Measurements from ENCODE around the gene FERD3L. TPM values are rescaled to one million over a fixed set of nuclear protein-coding genes. Genes with fewer than 3 reads are reported as not detected.

FERD3L gene
- total and polyA plus RNA-seq, 2 experiments from 2014 or later: not detected

DNA sequence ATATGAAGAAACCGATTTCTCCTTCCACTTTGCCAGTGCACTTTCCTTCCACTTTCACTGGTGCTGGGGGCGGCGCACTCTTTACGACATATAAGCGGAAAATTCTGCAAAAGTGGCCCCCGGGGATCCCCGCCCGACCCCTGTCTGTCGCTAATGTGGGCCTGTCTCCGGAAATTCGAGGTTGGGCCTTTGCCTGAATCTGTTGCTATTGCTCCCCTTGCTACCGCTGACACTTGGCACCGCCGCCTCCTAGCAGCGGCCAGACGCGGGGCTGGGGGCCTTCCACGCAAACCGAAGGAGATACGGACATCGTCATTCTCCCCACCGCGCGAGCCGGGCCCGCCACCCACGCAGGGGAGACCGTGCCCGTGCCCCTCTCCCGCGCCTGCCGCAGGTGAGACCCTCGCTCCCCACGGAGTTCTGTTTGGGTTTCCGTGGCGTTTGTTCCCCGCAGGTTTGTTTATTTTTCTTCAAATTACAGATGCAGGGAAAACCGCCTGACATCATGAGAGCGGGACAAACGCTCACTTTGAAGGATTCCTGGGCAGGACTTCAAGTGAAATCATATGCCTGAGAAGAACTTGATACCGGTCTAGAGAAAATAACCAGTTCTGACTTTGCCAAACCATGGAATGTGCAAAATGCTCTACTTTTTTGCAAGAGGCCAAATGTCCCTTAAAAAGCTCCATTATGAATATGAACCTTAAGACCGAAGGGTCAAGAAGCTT, 32.8 kb downstream of the FERD3L start:
- H3K36me3 ChIP-seq (ENCODE audit: low read depth): peaks cover 14% of the 10 kb centered on the region

DNA sequence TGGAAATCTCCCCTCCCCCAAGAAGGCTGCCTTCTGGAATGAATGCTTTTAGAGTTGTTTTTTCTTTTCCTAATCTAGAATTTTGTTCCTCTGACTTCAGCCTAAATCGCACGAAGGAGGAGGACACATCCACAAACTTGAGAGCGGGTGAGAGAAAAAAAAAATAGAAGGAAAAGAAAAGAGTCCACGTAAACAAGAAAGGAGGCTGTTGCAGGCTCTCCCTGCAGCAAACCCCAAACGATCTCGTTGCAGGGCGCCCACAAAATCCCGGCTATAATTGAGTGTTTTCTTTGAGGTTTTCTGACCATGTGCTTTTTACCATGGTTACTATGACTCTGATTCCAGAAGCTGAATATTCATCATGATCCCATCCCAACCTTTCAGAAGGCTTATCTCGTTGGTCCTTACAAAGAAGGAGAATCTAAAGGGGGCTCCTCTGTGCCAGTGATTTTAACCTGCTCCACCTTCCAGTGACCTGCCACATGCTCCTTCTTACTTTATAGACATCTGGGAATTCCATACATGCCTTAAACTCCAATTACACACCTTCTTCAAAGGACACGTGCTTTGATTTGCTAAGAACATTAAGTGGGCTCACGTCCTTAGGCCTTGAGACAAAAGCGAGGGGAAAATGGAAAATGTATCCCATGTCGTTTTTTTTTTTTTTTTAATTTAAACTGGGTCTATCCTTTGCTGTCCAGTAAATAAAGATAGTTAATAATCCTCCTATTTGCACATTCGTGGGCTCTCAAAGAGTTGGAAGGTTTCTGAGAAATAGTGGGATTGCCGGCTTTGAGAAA, 33.5 kb downstream of the FERD3L start:
- H3F3A ChIP-seq (ENCODE audit: insufficient read depth): peaks cover 73% of the 10 kb centered on the region
- in situ Hi-C loops (cut with MboI): loop anchor here (10.0 to 25.0 kb wide), 4 partner anchors 417 to 749 kb away; no protein-coding TSS in a partner anchor
- peaks cover 95% of the 10 kb centered on the region for H3K79me2 ChIP-seq (ENCODE audit: insufficient read depth)
- peak; percentile 68 for DNase-seq
- H3K4me2 ChIP-seq (ENCODE audit: unreplicated experiment): peak overlapping the region; percentile 99
- H3K9me3 ChIP-seq (ENCODE audit: low read depth): no peaks in the 10 kb centered on the region
- no peaks in the 10 kb centered on the region for H4K20me1 ChIP-seq (ENCODE audit: insufficient read depth)
- TF ChIP-seq EZH2 (IDR thresholded peaks at IDR 0.05; ENCODE audit: insufficient read depth, poor library complexity, severe bottlenecking) (no peak), EZH2phosphoT487 (IDR thresholded peaks at IDR 0.05; ENCODE audit: insufficient read depth, low read depth) (0 out of 2 replicates have a peak, but pooled peaks have one; percentile 28)
- WGBS, 2 experiments (ENCODE audit: low coverage in 1 of 2, low lambda C conversion rate in 2 of 2, missing lambda C conversion rate in 2 of 2): 1 to 2% methylated on average over 15 of the region's 15 CpGs
- peak overlapping the region; percentile 88 for H3K4me3 ChIP-seq
- H3K27me3 ChIP-seq (replicated peaks; ENCODE audit: insufficient read depth): no peaks in the 10 kb centered on the region
- H3K4me1 ChIP-seq (ENCODE audit: insufficient read depth): peaks cover 46% of the 10 kb centered on the region
- H3K9ac ChIP-seq: peak overlapping the region; percentile 95
- peak overlapping the region; percentile 97 for H3K27ac ChIP-seq
- H2AFZ ChIP-seq: peak overlapping the region; percentile 56
- H3K36me3 ChIP-seq (ENCODE audit: low read depth): peaks cover 14% of the 10 kb centered on the region
- no peaks in the 10 kb centered on the region for H3K9me2 ChIP-seq (ENCODE audit: insufficient read depth)

More for the DNA sequence above, 32.8 kb downstream of the FERD3L start:
- Histone ChIP-seq H4K20me1 (ENCODE audit: insufficient read depth) (no peaks in the 10 kb centered on the region), H3K9me2 (ENCODE audit: insufficient read depth) (no peaks in the 10 kb centered on the region), H3K27me3 (replicated peaks; ENCODE audit: insufficient read depth) (no peaks in the 10 kb centered on the region), H3K9me3 (ENCODE audit: low read depth) (no peaks in the 10 kb centered on the region), H3K4me1 (ENCODE audit: insufficient read depth) (peaks cover 46% of the 10 kb centered on the region), H3K79me2 (ENCODE audit: insufficient read depth) (peaks cover 90% of the 10 kb centered on the region), H3K9ac (peak overlapping the region; percentile 95), H3K4me3 (peak overlapping the region; percentile 88), H2AFZ (peak overlapping the region; percentile 56), H3K4me2 (ENCODE audit: unreplicated experiment) (peak overlapping the region; percentile 99), H3K27ac (peak overlapping the region; percentile 97), H3F3A (ENCODE audit: insufficient read depth) (peaks cover 68% of the 10 kb centered on the region)
- WGBS, 2 experiments (ENCODE audit: low coverage in 1 of 2, low lambda C conversion rate in 2 of 2, missing lambda C conversion rate in 2 of 2): 0 to 1% methylated on average over 36 to 42 of the region's 42 CpGs
- in situ Hi-C loops (cut with MboI): loop anchor here (10.0 to 25.0 kb wide), 4 partner anchors 418 to 750 kb away; no protein-coding TSS in a partner anchor
- TF ChIP-seq EZH2phosphoT487 (IDR thresholded peaks at IDR 0.05; ENCODE audit: insufficient read depth, low read depth) (no peak), EZH2 (IDR thresholded peaks at IDR 0.05; ENCODE audit: insufficient read depth, poor library complexity, severe bottlenecking) (no peak)
- peak; percentile 74 for DNase-seq

DNA sequence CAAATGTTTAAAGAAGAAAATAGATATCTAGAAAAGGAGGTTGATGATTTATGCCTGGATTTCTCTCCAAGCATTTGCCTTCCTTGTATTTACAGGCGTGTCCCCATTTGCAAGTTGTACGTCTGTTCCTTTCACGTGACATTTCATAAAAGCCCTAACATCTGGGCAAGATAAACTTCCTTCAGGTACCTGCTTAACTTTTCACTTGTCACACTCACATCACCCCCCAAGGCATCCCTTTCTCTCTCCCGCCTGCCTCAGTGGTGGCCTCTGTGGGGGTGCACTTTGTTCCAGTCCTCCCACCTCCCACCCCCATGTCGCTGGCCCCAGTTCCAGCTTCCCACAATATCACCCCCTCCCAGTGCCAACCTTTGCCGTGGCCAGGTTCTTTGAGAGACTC, 34.4 kb downstream of the FERD3L start:
- 6 to 11% methylated on average over 6 of the region's 6 CpGs for WGBS, 2 experiments (ENCODE audit: low coverage in 1 of 2, low lambda C conversion rate in 2 of 2, missing lambda C conversion rate in 2 of 2)
- H3K4me2 ChIP-seq (ENCODE audit: unreplicated experiment): peak overlapping the region; percentile 99
- H3K9ac ChIP-seq: peak overlapping the region; percentile 95
- H4K20me1 ChIP-seq (ENCODE audit: insufficient read depth): no peaks in the 10 kb centered on the region
- in situ Hi-C loops (cut with MboI): loop anchor here (10.0 to 25.0 kb wide), 4 partner anchors 416 to 748 kb away; no protein-coding TSS in a partner anchor
- peak overlapping the region; percentile 56 for H2AFZ ChIP-seq
- no peak for TF ChIP-seq EZH2 (IDR thresholded peaks at IDR 0.05; ENCODE audit: insufficient read depth, poor library complexity, severe bottlenecking)
- no peak for TF ChIP-seq EZH2phosphoT487 (IDR thresholded peaks at IDR 0.05; ENCODE audit: insufficient read depth, low read depth)
- H3K9me3 ChIP-seq (ENCODE audit: low read depth): no peaks in the 10 kb centered on the region
- H3K27ac ChIP-seq: peak overlapping the region; percentile 97
- H3K4me1 ChIP-seq (ENCODE audit: insufficient read depth): peaks cover 50% of the 10 kb centered on the region
- H3K4me3 ChIP-seq: peak overlapping the region; percentile 88
- DNase-seq: peak; percentile 59
- no peaks in the 10 kb centered on the region for H3K27me3 ChIP-seq (replicated peaks; ENCODE audit: insufficient read depth)
- no peaks in the 10 kb centered on the region for H3K9me2 ChIP-seq (ENCODE audit: insufficient read depth)
- H3F3A ChIP-seq (ENCODE audit: insufficient read depth): peaks cover 73% of the 10 kb centered on the region
- peaks cover 95% of the 10 kb centered on the region for H3K79me2 ChIP-seq (ENCODE audit: insufficient read depth)
- peaks cover 11% of the 10 kb centered on the region for H3K36me3 ChIP-seq (ENCODE audit: low read depth)

DNA sequence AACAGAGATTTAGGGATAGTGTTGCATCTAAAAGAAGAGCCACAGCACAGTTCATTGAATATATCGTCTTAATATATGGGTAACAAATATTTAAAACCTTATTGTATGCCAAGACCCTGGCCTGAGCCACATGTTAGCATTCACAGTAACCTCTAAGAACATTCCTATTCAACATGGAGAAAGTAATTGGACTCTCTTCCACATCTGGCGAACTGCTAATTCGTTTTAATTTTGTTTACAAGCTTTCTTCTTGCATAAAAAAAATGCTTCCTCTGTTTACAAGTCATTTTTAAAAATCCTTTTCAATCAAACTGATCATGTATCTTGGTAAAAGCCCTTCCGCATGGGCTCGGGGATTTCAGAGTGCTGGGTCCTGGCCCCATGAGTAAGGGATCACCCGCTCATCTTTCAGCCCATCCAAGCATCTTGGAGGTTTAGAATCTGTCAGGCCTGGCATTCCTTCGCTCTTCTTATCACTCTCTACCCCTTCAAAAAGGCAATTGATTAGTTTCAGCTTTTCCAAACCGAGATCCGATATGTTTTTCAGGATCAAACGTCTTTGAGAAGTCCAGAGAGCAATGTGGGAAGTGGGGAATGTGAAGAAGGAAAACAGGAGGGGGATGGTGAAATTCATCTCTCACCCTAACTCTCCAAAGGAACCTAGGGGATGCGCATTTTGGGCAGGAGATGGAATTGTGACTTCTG, 35.0 kb downstream of the FERD3L start:
- Histone ChIP-seq H3K27me3 (replicated peaks; ENCODE audit: insufficient read depth) (no peaks in the 10 kb centered on the region), H3K4me1 (ENCODE audit: insufficient read depth) (peaks cover 56% of the 10 kb centered on the region), H3K9ac (peak overlapping the region; percentile 95), H3K4me3 (peak overlapping the region; percentile 88), H3K9me3 (ENCODE audit: low read depth) (no peaks in the 10 kb centered on the region), H3K27ac (peak overlapping the region; percentile 97), H3F3A (ENCODE audit: insufficient read depth) (peaks cover 67% of the 10 kb centered on the region), H3K9me2 (ENCODE audit: insufficient read depth) (no peaks in the 10 kb centered on the region), H3K79me2 (ENCODE audit: insufficient read depth) (peaks cover 95% of the 10 kb centered on the region), H3K36me3 (ENCODE audit: low read depth) (peaks cover 5% of the 10 kb centered on the region), H3K4me2 (ENCODE audit: unreplicated experiment) (peak overlapping the region; percentile 99), H4K20me1 (ENCODE audit: insufficient read depth) (no peaks in the 10 kb centered on the region), H2AFZ (peak overlapping the region; percentile 56)
- DNase-seq: peak; percentile 46
- in situ Hi-C loops (cut with MboI): loop anchor here (10.0 to 25.0 kb wide), 4 partner anchors 415 to 748 kb away; no protein-coding TSS in a partner anchor
- TF ChIP-seq EZH2 (IDR thresholded peaks at IDR 0.05; ENCODE audit: insufficient read depth, poor library complexity, severe bottlenecking) (no peak), EZH2phosphoT487 (IDR thresholded peaks at IDR 0.05; ENCODE audit: insufficient read depth, low read depth) (no peak)
- WGBS, 2 experiments (ENCODE audit: low coverage in 1 of 2, low lambda C conversion rate in 2 of 2, missing lambda C conversion rate in 2 of 2): 21 to 23% methylated on average over 11 of the region's 11 CpGs

Measured in GM23248 (cell line).